ENCODE data around the gene NXPH1.

Gene NXPH1

DNA sequence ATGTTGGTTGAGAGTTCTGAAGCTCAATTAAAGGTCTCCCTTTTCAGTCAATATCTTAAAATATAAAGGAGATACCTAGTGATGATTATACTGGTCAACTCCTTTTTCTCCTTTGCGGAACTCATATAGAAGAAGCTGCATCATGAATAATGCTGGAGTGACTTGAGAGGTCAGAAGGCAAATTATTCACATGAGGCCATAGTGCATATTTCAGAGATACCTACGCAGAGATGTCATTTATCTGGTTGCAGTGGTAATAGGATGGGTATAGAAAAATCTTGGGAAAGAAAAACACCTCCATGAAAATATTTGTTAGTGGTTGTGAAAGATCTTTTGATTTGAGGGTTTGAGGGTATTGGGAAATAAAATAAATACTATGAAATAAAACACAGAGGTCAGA is 47.7 kb downstream of the NXPH1 start:
- TF ChIP-seq, protein P1, sequence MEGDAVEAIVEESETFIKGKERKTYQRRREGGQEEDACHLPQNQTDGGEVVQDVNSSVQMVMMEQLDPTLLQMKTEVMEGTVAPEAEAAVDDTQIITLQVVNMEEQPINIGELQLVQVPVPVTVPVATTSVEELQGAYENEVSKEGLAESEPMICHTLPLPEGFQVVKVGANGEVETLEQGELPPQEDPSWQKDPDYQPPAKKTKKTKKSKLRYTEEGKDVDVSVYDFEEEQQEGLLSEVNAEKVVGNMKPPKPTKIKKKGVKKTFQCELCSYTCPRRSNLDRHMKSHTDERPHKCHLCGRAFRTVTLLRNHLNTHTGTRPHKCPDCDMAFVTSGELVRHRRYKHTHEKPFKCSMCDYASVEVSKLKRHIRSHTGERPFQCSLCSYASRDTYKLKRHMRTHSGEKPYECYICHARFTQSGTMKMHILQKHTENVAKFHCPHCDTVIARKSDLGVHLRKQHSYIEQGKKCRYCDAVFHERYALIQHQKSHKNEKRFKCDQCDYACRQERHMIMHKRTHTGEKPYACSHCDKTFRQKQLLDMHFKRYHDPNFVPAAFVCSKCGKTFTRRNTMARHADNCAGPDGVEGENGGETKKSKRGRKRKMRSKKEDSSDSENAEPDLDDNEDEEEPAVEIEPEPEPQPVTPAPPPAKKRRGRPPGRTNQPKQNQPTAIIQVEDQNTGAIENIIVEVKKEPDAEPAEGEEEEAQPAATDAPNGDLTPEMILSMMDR (IDR thresholded peaks at IDR 0.05; ENCODE audit: low read depth, low read length), result no peak
- DNase-seq (ENCODE audit: extremely low read depth, low read depth), result no peak

DNA sequence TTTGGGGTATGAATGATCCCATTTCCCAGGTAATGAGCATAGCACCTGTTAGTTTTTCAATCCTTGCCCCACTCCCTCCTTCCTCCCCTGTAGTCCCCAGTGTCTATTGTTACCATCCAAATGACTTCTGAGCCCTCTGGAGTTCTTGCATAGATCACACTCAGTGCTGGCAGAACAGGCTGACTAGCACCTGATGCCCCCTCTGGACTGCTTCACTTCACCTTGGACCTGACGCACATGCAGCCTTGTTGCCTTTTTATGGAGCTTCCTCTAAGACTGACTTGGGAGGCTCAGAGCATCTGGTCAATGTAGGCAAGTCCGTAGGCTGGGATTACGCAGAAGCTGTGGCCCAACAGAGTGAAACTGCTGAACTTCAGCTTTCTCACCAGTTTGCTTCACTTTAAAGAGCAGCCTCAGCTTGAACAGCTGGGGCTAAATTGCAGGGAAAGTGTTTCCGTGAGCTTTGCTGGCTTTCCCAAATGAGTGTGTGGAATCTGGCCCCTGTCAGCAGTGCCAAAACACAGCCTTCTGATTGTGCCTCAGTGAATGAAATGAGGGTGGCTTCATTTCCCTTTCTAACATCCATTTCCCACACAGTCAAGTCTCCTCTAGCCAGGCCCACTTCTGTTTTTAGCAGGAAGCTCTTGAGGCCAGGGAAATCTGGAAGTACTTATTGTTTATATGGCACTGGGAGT is 48.5 kb downstream of the NXPH1 start:
- DNase-seq (ENCODE audit: extremely low read depth, low read depth), result no peak
- TF ChIP-seq, protein P1 (IDR thresholded peaks at IDR 0.05; ENCODE audit: low read depth, low read length), result no peak

DNA sequence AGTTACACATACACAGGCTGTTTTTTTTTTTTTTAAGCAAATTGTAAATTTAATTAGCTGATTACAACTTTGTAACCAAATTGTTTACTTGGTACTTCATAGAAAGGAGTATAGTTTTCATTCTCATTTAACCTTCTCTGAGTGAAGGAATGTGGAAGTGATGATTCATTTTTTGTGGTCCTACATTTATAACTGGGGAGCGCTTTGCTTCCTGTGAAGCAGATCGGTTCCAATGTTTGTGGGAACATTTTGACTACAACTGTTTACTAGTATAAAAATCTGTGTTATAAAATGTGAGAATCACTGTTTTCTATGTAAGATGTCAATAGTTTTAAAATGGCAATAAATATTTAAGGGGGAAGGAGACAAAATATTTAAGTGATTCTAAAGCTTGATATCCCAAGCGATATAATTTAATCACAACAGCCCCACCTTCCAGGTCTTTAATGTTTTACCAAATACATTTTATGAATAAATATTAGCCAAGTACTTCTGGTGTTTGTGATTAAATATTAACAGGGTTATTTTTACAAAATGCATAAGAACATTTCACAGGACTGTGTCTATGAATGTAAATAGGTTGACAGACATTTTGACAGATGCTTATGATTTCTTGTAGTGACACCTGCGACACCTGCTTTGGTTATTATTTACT is 57.1 kb downstream of the NXPH1 start:
- no peak for DNase-seq (ENCODE audit: extremely low read depth, low read depth)
- TF ChIP-seq, protein P1 (IDR thresholded peaks at IDR 0.05; ENCODE audit: low read depth, low read length), result no peak

DNA sequence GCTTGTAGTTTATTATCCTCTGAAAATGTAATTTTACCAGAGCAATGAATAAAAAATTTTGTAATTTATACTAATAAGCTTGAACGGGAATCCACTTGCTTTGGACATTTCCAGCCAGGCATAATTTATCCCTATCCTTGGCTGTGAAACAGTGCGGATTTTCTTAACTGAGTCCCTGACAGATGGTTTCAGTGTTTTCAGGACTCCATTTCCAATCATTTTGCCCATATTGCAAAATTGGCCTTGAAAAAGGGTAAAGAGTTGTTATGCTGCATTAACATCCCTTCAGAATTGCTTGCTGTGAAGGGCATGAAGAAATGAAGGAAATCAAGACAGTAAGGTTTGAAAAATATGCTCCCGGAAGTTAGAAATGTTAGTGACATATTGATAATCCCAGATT is 57.7 kb downstream of the NXPH1 start:
- no peak for DNase-seq (ENCODE audit: extremely low read depth, low read depth)
- TF ChIP-seq, protein P1 (IDR thresholded peaks at IDR 0.05; ENCODE audit: low read depth, low read length), result no peak

DNA sequence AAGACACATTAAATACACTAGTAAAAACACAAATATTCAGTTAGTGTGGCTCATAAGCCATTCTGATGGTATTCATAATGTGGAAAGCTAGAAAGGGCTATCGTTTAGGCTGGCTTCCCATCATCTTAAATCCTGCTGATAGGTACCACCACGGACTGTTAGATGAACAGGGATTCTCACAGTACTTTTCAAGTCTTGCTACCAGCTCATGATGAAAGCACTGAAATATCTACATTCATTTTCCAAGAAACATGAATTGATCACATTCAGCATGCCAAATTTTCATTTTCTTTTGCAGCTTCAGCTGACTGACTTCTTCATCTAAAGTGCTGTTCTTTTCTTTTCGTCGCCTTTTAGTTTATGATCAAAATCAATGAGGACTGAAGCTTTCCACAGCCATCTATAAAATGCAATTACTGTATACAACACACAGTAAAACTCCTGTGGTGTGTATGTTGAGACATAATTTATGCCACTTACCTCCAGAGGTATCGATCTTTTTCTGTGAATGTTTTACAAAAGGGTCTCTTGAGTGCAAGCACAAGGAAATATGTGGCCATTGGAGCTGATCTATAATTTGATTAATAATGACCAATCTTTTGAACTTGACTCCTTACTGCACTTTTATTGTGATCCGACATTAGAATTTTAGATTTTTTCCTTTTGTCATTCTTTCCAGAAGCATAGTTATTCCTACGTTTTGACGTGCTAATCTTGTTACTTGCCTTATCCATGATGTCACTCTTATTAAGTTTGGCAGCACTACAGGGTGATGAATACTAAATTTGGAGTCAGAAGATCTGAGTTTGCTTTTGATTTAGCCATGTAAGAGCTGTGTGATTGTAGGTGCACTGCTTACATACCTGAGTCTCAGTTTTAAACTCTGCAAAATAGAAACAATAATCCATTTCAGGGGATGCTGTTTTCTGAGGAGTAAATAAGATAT is 58.4 kb downstream of the NXPH1 start:
- TF ChIP-seq, protein P1 (IDR thresholded peaks at IDR 0.05; ENCODE audit: low read depth, low read length), result no peak
- DNase-seq (ENCODE audit: extremely low read depth, low read depth), result no peak

DNA sequence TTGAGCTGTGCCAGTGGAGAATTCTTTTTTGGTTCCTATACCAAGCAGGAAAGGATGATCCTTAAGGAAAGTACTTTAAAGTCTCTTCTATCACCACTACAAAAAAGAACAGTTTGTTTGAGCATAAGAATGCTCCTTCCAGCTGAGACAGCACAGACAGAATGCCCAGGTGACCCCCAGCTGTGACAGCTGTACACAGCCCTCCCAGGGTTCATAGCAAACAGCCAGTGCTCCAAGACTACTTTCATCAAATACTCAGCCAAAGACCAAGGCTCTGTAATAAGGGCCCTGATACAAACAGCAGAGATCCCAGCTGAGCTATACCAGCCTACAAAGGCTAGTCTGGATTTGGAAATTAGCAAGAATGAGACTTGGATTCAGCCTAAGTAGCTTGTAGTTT is 65.7 kb downstream of the NXPH1 start:
- TF ChIP-seq, protein P1 (IDR thresholded peaks at IDR 0.05; ENCODE audit: low read depth, low read length), result no peak
- no peak for DNase-seq (ENCODE audit: extremely low read depth, low read depth)

All from AG09319 (cell line).